BLaER1 (cell line): ENCODE measurements around the gene RNF151.
A peak's percentile ranks its signal among the peaks of the same experiment; 100 is the strongest.
"Not testable (repeated sequence)": the region's sequence is repeated elsewhere in the genome, so short reads cannot be mapped to it uniquely, and the experiment has no call there.

Experiments used
- H3K27ac ChIP-seq: shearing (Covaris generic); formaldehyde crosslinking; 2 replicates; pipeline ENCODE4 v1.8.1; 2022
- H3K27me3 ChIP-seq: shearing (Covaris generic); formaldehyde crosslinking; 2 replicates; pipeline ENCODE4 v1.8.1; 2022
- H3K36me3 ChIP-seq: shearing (Covaris generic); formaldehyde crosslinking; 2 replicates; pipeline ENCODE4 v1.8.1; 2022
- H3K4me1 ChIP-seq: shearing (Covaris generic); formaldehyde crosslinking; 2 replicates; pipeline ENCODE4 v1.8.1; 2022
- H3K4me2 ChIP-seq: shearing (Covaris generic); formaldehyde crosslinking; 2 replicates; pipeline ENCODE4 v1.8.1; 2022
- H3K4me3 ChIP-seq: shearing (Covaris generic); formaldehyde crosslinking; 2 replicates; pipeline ENCODE4 v1.8.1; 2022
- H3K9ac ChIP-seq: shearing (Covaris generic); formaldehyde crosslinking; 2 replicates; pipeline ENCODE4 v1.8.1; 2022
- H3K9me3 ChIP-seq: shearing (Covaris generic); formaldehyde crosslinking; 2 replicates; pipeline ENCODE4 v1.8.1; 2022
- H4K20me1 ChIP-seq: shearing (Covaris generic); formaldehyde crosslinking; 2 replicates; pipeline ENCODE4 v1.8.1; 2022
- Cebpa-rat ChIP-seq: shearing (Covaris generic); IDR thresholded peaks from 2 replicates; pipeline ENCODE4 v1.8.1; 2022

The RNF151 gene

GRCh38 chr16:1966460-1966859 is at the start of gene RNF151:
TSS of gene RNF151 (plus strand) at chr16:1966856. CDS start at chr16:1966882, 26 bp downstream.
- peak within 1 kb of the TSS; percentile 90 for H3K4me3 ChIP-seq
- TF ChIP-seq Cebpa-rat: no peak

GRCh38 chr16:1917056-1917664 is 49.5 kb upstream of the RNF151 start:
- Histone ChIP-seq H3K9me3 (no peaks in the 10 kb centered on the region), H3K27ac (no peak overlapping the region), H3K9ac (no peak overlapping the region), H3K36me3 (no peaks in the 10 kb centered on the region), H3K4me1 (no peaks in the 10 kb centered on the region), H3K4me3 (no peak overlapping the region), H4K20me1 (peaks cover 40% of the 10 kb centered on the region; the same call in 1 of the 2 replicates), H3K27me3 (peaks cover 92% of the 10 kb centered on the region), H3K4me2 (no peak overlapping the region)
- no peak for TF ChIP-seq Cebpa-rat

More at GRCh38 chr16:1966460-1966859, at the start of gene RNF151:
- H3K9ac ChIP-seq: peak within 1 kb of the TSS; percentile 97
- H3K9me3 ChIP-seq: no peaks in the 10 kb centered on the region
- H3K4me1 ChIP-seq: peaks cover 48% of the 10 kb centered on the region
- peak within 1 kb of the TSS; percentile 98 for H3K4me2 ChIP-seq
- H4K20me1 ChIP-seq: peaks cover 30% of the 10 kb centered on the region
- no peaks in the 10 kb centered on the region for H3K27me3 ChIP-seq
- peak within 1 kb of the TSS; percentile 96 for H3K27ac ChIP-seq
- H3K36me3 ChIP-seq: peaks cover 35% of the 10 kb centered on the region

GRCh38 chr16:1917665-1918350 is 48.8 kb upstream of the RNF151 start:
- Histone ChIP-seq H3K4me3 (no peak overlapping the region), H3K27me3 (peaks cover 99% of the 10 kb centered on the region), H4K20me1 (peaks cover 40% of the 10 kb centered on the region; the same call in 1 of the 2 replicates), H3K9me3 (no peaks in the 10 kb centered on the region), H3K9ac (no peak overlapping the region), H3K4me2 (no peak overlapping the region), H3K4me1 (no peaks in the 10 kb centered on the region), H3K27ac (no peak overlapping the region), H3K36me3 (no peaks in the 10 kb centered on the region)
- no peak for TF ChIP-seq Cebpa-rat

GRCh38 chr16:1918351-1919326 is 48.0 kb upstream of the RNF151 start, which contains the start of gene HS3ST6:
TSS of gene HS3ST6 (minus strand) at chr16:1918415. CDS start at chr16:1918323, 92 bp downstream.
- H4K20me1 ChIP-seq: peaks cover 40% of the 10 kb centered on the region; the same call in 1 of the 2 replicates
- no peaks in the 10 kb centered on the region for H3K9me3 ChIP-seq
- H3K4me3 ChIP-seq: no peak within 1 kb of the TSS
- no peaks in the 10 kb centered on the region for H3K36me3 ChIP-seq
- H3K4me1 ChIP-seq: 0 out of 2 replicates have a peak, but pooled peaks cover 3% of the 10 kb centered on the region
- H3K27ac ChIP-seq: no peak within 1 kb of the TSS
- H3K9ac ChIP-seq: no peak within 1 kb of the TSS
- H3K27me3 ChIP-seq: peaks cover 100% of the 10 kb centered on the region
- H3K4me2 ChIP-seq: no peak within 1 kb of the TSS
- TF ChIP-seq Cebpa-rat: no peak

GRCh38 chr16:1919327-1919998 is 47.2 kb upstream of the RNF151 start:
- Histone ChIP-seq H3K4me2 (no peak overlapping the region), H4K20me1 (peaks cover 40% of the 10 kb centered on the region; the same call in 1 of the 2 replicates), H3K4me1 (0 out of 2 replicates have a peak, but pooled peaks cover 7% of the 10 kb centered on the region), H3K4me3 (no peak overlapping the region), H3K9me3 (no peaks in the 10 kb centered on the region), H3K36me3 (no peaks in the 10 kb centered on the region), H3K27ac (no peak overlapping the region), H3K27me3 (peaks cover 100% of the 10 kb centered on the region), H3K9ac (no peak overlapping the region)
- TF ChIP-seq Cebpa-rat: no peak

- not testable (repeated sequence) for H3K4me3 ChIP-seq, H3K27ac ChIP-seq, H3K4me1 ChIP-seq, H3K4me2 ChIP-seq, H3K36me3 ChIP-seq, H3K9ac ChIP-seq, H3K9me3 ChIP-seq
- H3K27me3 ChIP-seq: peaks cover 98% of the 10 kb centered on the region
- peaks cover 40% of the 10 kb centered on the region; the same call in 1 of the 2 replicates for H4K20me1 ChIP-seq
Observed at GRCh38 chr16:1920122-1920521, 46.5 kb upstream of the RNF151 start.

GRCh38 chr16:1920727-1921171 is 45.9 kb upstream of the RNF151 start:
- H3K4me2 ChIP-seq: no peak overlapping the region
- H3K9ac ChIP-seq: no peak overlapping the region
- no peak overlapping the region for H3K4me3 ChIP-seq
- H3K4me1 ChIP-seq: 0 out of 2 replicates have a peak, but pooled peaks cover 7% of the 10 kb centered on the region
- no peak overlapping the region for H3K27ac ChIP-seq
- H3K36me3 ChIP-seq: no peaks in the 10 kb centered on the region
- H4K20me1 ChIP-seq: peaks cover 38% of the 10 kb centered on the region; the same call in 1 of the 2 replicates
- no peak for TF ChIP-seq Cebpa-rat
- H3K9me3 ChIP-seq: no peaks in the 10 kb centered on the region
- peaks cover 92% of the 10 kb centered on the region for H3K27me3 ChIP-seq

GRCh38 chr16:1922357-1922756 is 44.3 kb upstream of the RNF151 start:
- Histone ChIP-seq H3K27me3 (peaks cover 75% of the 10 kb centered on the region), H3K4me2 (no peak overlapping the region), H3K4me3 (no peak overlapping the region), H4K20me1 (peaks cover 27% of the 10 kb centered on the region; the same call in 1 of the 2 replicates), H3K27ac (no peak overlapping the region), H3K9me3 (no peaks in the 10 kb centered on the region), H3K36me3 (no peaks in the 10 kb centered on the region), H3K4me1 (0 out of 2 replicates have a peak, but pooled peaks cover 7% of the 10 kb centered on the region), H3K9ac (no peak overlapping the region)
- no peak for TF ChIP-seq Cebpa-rat
